HS-27A (cell line): ENCODE measurements around the gene C10orf90.
"Not testable (repeated sequence)": the region's sequence is repeated elsewhere in the genome, so short reads cannot be mapped to it uniquely, and the experiment has no call there.

Experiments used
- DNase-seq: peaks from one replicate; pipeline ENCODE4 v3.0.0-alpha.2; 2012; ENCODE audit warnings: low read depth, missing footprints

Gene C10orf90

GRCh38 chr10:126390324-126390723, 280.2 kb downstream of the C10orf90 start:
- DNase-seq, result no peak

GRCh38 chr10:126387931-126388911, 282.3 kb downstream of the C10orf90 start, which contains the start of gene ADAM12:
TSS of gene ADAM12 (minus strand) at chr10:126388477. CDS start at chr10:126388145, 332 bp downstream.
- no peak for DNase-seq

GRCh38 chr10:126387041-126387921, 283.2 kb downstream of the C10orf90 start:
- DNase-seq, result no peak

- DNase-seq, result no peak
Measured at GRCh38 chr10:126384269-126384873, 286.1 kb downstream of the C10orf90 start.

- no peak for DNase-seq
Measured at GRCh38 chr10:126380352-126381076, 290.0 kb downstream of the C10orf90 start.

- DNase-seq, result not testable (repeated sequence)
Measured at GRCh38 chr10:126379166-126379565, 291.3 kb downstream of the C10orf90 start.

- peak; percentile 42 for DNase-seq
Measured at GRCh38 chr10:126376956-126377355, 293.5 kb downstream of the C10orf90 start.

- DNase-seq, result no peak
Measured at GRCh38 chr10:126375926-126376554, 294.5 kb downstream of the C10orf90 start.

GRCh38 chr10:126375299-126375698, 295.2 kb downstream of the C10orf90 start:
- DNase-seq, result no peak
